K562 (cell line): Measurements from ENCODE around the gene KLHL25. TPM values are rescaled to one million over a fixed set of nuclear protein-coding genes. Genes with fewer than 3 reads are reported as not detected.

Source experiments
- ATF4 ChIP-seq: fragments of 450-650 bp; formaldehyde crosslinking; IDR thresholded peaks from 2 replicates; pipeline ENCODE4 v1.4.0; 2022; ENCODE audit warnings: mild to moderate bottlenecking, moderate library complexity
- CEBPG ChIP-seq, 3 experiments: fragments of 200-800 bp in 1 of 3; sonication (Bioruptor generic) in 1 of 3; sonication (generic) in 1 of 3; formaldehyde crosslinking in 1 of 3; IDR thresholded peaks in 2 of 3; conservative IDR thresholded peaks in 1 of 3; 2 replicates each; pipeline versions ENCODE4 v1.6.1 to v1.8.0; 2016 to 2022; ENCODE audit warnings: missing compliant biosample characterization in 2 of 3, missing genetic modification characterization in 2 of 3, mild to moderate bottlenecking in 1 of 3, missing genetic modification reagents in 1 of 3
- CREB3 ChIP-seq: fragments of 450-650 bp; conservative IDR thresholded peaks from 2 replicates; pipeline ENCODE4 v1.6.1; 2016; ENCODE audit warnings: missing genetic modification characterization, low read depth, mild to moderate bottlenecking, missing compliant biosample characterization, moderate library complexity
- CREM ChIP-seq: IDR thresholded peaks from 2 replicates; pipeline ENCODE4 v1.6.1; 2014; ENCODE audit warnings: antibody characterized with exemption, low read depth
- DPF2 ChIP-seq: fragments of 450-650 bp; IDR thresholded peaks from 2 replicates; pipeline ENCODE4 v1.6.1; 2016
- NFYB ChIP-seq: IDR thresholded peaks from 2 replicates; pipeline ENCODE4 v1.6.1; 2011; ENCODE audit warnings: mild to moderate bottlenecking, moderate library complexity; ENCODE audit not compliant: insufficient read length; ENCODE audit errors: extremely low read depth
- SRSF9 ChIP-seq: fragments of 200-400 bp; formaldehyde crosslinking; IDR thresholded peaks from 2 replicates; pipeline ENCODE4 v1.6.1; 2017; ENCODE audit warnings: low read depth, low read length, borderline replicate concordance
- ZNF592 ChIP-seq: fragments of 450-650 bp; IDR thresholded peaks from 2 replicates; pipeline ENCODE4 v1.6.1; 2017; ENCODE audit warnings: antibody characterized with exemption, mild to moderate bottlenecking
- polyA plus RNA-seq, 8 experiments: library from polyadenylated mRNA; depleted of rRNA in 4 of 8; stranded (reverse) in 5 of 8; unstranded in 3 of 8; fragments of >200 nt; fragmentation: Nextera tagmentation in 2 of 8; fragmentation: Illumina TruSeq in 1 of 8; extraction: Ambion mirVana in 2 of 8; extraction: Trizol in 1 of 8; gene quantifications; 2 replicates each; pipeline versions ENCODE4 v1.2.1 to v1.2.3, GENCODE V29; 2011 to 2014; ENCODE audit warnings: inconsistent platforms in 1 of 8, missing spikeins in 1 of 8
- total RNA-seq, 7 experiments: library from RNA; depleted of rRNA in 6 of 7; stranded (reverse); fragments of >200 nt in 6 of 7; fragmentation: Illumina TruSeq in 2 of 7; extraction: Trizol in 2 of 7; gene quantifications; 2 replicates each; pipeline versions ENCODE4 v1.2.1 to v1.2.3, GENCODE V29; 2011 to 2021; ENCODE audit warnings: low replicate concordance in 1 of 7

The KLHL25 gene
- total and polyA plus RNA-seq, 9 of the 15 experiments (the other 6 are each of a cell fraction or from before 2014, with no cell fraction given) = 0.04 to 0.14 (median 0.10) TPM; not detected in 3

- TF ChIP-seq CREB3 (no peak), SRSF9 (no peak), CEBPG (CRISPR knock-in tag; IDR thresholded peaks at IDR 0.05) (no peak), CEBPG (tag; conservative IDR thresholded peaks at IDR 0.05 in 1 of 2, IDR thresholded peaks at IDR 0.05 in 1 of 2) (no peak), DPF2 (no peak), ATF4 (no peak), NFYB (no peak), ZNF592 (no peak), CREM (no peak)
Observed at GRCh38 chr15:85789496-85789875, 5.2 kb downstream of the KLHL25 start (continued).
